ENCODE results near the gene LDLRAD4.

The LDLRAD4 gene

DNA sequence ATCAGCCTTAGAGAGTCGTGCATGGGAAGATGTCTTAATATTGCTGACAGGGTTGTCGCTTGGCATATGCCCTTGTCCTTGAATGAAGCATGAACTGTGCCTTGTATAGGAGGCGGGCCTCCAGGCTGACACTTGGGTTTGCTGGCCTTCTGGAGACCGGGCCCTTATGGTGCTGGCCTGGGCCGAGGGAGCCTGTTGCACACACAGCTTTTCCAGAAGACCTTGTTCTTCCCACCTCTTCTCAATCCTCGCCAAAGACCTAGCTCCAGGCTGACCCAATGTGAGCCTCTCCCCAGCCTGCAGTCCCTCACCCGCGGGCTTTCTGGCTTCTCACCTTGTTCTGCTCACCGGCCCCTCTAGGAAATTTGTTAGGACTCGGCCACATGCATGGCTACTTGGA lies 308.7 kb downstream of the LDLRAD4 start:
- DNase-seq: no peak

DNA sequence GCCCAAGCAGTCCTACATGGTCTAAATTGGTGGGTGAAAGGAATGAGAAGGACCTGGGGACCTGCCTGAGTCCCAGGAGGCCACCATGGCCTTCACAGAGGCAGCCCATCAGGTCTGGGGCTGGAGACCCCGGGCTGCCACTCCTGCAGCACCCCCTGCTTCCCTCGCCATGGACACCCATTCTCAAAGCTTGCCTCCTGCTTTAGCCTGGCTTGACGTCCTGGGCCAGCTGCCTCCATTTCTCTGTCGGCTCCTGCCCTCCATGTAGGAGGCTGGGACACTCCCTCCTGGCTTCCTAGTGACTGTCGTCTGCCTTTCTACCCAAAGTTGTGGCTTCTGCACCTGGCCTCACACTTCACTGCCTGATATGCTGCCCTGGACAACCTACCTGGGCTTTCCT lies 309.2 kb downstream of the LDLRAD4 start:
- no peak for DNase-seq

DNA sequence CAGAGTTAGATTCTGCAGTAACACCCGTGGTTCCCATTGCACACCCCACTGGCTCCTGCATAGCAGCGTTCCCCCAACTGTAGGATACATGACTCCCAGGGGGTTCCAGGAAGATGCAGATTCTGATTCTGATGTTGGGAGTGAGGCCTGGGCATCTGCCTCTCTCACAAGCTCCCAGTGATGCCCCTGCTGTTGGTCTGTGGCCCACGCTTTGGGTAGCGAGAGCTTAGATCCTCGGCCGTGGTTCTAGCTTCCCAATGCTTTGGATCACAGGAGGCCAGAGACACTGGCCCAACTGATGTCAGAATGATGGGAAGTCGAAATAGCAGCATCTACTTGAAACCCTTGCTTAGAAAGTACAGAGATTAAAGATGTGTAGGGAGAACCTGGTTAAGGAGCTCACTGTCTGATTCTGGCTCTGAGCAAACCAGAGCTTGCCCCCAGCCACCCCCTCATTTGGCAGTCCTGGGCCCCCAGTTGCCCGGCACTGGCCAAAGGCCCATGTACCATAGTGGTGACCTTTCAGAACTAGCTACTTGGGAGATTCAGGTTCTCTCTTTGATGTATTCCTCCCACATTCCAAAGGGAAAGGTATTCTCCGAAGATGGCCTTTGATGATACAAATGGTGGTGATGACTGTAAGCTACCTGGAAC lies 310.3 kb downstream of the LDLRAD4 start:
- no peak for DNase-seq

DNA sequence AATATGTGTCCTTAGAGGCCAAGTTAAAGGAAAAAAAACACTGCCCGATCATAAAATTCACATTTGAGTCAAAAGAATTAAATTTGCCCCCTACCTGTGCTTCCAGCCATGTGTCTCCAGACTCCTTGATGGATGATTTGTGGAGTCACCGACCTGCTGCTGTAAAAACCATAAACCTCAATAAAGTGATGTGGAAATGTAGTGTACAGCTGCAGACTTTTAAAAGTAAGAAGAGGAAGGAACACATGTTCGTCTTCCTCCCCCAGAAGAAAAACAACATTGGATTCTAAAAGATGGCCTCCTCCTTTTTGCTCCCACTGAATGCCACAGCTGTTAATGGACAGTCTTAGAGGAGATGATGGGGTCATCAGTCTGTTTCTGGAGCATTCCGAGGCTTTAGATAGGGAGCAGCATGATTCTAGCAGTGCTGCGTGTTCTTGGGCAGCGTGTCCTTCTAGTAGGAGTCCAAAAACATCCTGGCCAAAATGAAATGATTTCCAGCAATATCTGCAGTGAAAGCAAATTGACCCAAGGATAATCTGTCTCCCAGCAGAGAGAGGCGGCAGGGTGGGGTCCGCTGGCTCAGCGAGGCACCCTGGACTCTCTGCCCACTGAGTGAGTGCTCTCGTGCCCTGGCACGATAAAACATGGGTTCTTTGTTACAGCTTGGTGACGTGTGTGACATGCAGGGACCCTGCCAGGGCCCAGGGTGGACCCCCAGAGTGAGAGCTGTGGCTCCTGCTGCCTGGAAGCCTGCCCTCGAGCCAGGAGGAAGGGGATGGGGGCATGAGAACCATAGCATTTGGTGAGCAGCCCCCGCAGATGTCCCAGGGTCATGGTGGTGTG lies 311.7 kb downstream of the LDLRAD4 start:
- no peak for DNase-seq

DNA sequence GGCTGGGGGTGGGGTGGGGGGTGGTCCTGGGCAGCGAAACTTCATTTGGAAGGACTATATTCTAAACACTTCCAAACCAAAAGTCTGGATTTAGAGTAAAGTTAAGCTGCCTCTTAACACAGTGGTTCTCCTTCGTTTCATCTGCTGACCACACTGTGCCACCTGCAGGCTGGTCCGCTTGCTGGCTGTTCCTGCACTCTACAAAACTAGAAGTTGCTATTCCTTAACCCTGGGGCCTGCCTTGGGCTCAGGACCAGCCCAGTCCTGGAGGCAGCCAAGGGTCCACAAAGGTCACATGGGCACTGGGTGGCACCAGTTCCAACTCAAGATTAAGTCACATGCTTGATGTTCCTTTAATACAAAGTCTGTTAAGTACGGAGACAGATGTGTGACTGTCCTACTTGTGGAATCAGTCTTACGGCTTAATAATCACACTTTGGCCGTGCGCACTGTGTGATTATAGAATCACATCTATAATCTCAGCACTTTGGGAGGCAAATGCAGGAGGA lies 312.4 kb downstream of the LDLRAD4 start:
- DNase-seq: peak; percentile 4

DNA sequence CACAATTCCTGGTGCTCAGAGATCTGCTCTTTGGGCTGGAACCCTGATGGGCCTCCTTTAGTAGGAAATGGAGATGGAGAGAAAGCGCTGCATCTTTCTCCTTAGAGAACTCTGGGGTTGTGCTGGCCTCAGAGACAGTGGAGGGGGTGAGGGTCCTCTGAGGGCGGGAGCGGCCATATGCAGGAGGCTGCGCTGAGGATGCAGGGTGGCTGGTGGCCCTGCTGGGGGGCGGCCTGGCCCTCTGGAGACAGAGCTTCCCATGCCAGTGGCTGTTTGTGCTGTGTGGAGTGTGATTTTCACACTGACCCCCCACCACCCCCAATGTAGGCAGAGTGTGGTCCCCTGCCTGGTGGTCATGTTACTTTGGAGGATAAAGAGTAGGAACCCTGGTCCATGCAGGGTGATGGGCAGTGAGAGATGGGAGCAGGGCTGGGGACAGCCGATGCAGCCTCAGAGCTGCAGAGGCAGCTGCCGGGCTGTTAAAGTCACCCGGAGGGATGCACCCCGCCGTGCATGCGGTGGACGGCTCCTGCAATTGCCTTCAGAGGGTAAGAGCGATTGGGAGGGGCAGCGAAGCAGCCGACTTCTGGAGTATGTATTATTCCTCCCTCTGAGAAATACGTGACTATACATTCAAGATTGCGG lies 313.2 kb downstream of the LDLRAD4 start:
- no peak for DNase-seq

DNA sequence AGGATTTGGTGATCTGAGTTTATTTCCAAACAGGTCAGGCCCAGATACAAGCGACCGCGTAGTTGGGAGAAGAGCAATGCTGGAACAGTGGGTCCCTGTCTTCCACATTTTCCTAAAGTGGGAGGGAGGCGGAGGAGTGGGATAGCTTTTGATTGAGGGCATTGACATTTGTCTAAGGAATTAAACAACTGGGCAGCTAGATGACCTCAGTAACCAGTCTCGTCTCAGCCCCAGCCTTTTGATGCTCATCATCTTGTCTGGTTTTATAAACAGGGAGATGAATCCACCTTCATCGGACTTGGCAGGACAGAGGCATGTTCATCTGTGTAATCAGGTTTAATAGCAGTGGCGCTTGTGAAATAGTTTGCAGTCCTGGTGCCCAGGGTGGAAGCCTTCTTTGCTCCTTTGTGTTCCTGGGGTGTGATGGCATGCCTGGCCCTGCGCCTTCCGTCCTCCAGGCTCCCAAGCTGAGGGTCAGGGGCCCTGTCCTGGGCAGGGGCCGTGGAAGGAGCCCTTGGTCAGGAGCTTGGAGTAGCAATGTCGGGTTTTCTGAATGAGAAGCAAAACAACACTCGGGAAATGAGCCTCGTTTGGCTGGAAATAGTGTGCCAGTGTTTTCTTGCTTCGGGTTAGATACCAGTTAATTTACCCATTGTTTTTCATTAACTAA lies 314.0 kb downstream of the LDLRAD4 start:
- no peak for DNase-seq

DNA sequence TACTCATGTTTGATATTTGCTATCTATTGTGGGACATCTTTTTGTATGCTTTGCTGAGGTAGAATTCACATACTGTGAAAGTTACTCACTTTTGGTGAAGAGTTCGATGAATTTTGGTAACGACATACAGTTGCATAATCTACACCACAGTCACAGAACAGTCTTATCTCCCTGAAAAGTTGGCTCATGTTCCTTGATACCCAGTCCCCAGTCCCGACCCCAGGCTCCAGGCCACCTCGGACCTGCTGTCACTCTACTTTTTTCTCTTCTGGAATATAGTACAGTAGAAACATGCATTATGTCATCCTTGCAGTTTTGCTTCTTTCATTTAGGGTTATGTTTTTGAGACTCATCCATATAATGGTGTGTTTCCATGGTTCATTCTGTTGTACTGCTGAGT lies 316.1 kb downstream of the LDLRAD4 start:
- DNase-seq: no peak

DNA sequence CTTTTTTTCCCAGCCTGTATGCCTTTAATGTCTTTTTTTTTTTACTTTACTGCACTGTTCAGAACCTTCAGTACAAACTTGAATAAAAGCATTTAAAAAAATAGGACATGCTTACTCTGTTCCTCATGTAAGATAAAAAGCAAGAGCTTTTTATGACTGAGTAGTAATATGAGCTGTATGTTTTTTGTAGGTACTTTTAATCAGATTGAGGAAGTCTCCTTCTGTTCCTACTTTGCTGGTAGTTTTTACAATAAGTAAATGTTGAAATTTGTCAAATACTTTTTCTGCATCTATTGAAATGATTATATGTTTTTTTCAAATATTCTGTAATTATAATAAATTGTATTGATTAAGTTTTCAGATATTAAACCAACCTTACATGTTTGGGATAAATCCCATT lies 318.0 kb downstream of the LDLRAD4 start:
- no peak for DNase-seq

DNA sequence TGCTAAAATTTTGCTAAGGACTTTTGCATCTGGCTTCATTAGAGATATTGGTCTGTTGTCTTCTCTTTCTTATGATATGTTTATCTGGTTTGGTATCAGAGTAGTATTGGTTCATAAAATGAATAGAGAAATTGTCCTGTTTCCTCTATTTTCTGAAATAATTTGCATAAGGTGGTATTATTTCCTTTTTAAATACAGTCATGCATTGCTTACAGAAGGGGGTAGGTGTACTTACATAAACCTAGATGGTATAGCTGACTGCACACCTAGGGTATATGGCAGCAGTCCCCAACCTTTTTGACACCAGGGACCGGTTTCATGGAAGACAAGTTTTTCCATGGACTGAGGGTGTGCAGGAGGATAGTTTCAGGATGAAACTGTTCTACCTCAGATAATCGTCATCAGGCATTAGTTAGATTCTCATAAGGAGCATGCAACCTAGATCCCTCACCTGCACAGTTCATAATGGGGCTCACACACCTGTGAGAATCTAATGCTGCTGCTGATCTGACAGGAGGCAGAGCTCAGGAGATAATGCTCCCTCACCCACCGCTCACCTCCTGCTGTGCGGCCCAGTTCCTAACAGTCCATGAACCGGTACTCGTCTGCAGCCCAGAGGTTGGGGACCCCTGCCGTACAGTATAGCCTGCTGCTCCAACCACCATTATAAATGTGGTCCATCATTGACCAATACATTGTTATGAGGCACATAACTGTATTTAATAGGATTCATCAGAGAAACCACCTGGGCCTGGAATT lies 318.6 kb downstream of the LDLRAD4 start:
- no peak for DNase-seq

DNA sequence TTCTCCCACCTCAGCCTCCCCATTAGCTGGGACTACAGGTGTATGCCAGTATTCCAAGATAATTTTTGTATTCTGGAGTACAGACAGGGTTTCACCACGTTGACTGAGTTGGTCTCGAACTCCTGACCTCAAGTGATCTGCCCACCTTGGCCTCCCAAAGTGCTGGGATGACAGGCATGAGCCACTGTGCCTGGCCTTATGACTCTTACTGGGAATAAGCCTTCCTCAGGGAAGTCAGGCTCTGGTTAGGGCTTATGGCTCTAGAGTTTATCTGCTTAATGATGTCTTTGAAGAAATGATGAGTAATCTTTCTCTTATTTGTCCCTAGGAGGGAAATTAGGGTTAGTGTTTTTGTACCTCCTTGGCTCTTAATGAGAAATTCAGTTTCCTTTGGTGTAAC lies 320.1 kb downstream of the LDLRAD4 start:
- DNase-seq: no peak

DNA sequence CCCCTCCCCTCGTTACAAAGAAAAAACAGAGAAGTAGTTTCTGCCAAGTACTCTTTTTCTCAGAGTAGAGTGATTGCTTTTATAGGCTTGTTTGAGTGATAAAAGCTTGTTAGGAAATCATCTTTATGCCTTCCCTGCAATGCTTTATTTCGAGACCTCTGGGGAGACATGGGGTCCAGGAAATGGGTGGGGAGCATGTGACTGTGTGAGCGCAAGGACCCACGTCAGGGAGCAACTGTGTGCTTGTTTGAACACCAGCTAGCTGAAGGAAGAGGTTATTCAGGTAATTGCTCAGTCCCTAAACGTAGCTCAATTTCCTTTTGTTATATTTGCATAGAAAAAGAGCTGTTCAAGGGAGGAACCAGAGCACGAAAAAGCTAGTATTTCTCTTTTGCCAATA lies 320.5 kb downstream of the LDLRAD4 start:
- DNase-seq: no peak

DNA sequence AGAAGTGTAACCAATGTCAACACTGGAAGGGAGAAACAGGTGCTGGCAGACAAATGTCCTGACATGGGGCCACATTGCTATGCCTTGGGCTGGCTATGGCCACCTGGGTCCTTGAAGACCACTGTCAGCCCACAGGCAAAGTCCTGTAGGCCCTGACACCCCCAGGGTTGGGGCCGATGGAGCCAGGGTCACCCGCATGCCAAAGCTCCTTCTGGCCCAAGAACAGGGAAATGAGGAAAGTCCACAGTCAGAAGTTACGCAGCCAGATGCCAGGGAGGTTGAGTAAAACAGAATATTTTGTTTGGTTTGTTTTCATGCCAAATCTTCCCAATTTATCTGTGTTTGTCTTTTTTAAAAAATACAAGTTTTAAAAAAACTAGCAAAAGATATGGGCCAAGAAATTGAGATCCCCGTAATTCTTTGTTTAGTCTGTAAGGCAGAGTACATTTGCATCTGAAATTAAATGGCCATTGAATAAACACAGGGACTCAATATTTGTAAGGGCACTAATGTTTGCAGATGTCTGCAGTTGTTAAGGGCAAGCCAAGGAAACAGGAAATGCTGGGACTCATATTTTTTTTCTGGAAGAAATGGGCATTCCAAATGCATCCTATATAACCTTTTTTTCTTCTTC lies 321.4 kb downstream of the LDLRAD4 start:
- DNase-seq: no peak

DNA sequence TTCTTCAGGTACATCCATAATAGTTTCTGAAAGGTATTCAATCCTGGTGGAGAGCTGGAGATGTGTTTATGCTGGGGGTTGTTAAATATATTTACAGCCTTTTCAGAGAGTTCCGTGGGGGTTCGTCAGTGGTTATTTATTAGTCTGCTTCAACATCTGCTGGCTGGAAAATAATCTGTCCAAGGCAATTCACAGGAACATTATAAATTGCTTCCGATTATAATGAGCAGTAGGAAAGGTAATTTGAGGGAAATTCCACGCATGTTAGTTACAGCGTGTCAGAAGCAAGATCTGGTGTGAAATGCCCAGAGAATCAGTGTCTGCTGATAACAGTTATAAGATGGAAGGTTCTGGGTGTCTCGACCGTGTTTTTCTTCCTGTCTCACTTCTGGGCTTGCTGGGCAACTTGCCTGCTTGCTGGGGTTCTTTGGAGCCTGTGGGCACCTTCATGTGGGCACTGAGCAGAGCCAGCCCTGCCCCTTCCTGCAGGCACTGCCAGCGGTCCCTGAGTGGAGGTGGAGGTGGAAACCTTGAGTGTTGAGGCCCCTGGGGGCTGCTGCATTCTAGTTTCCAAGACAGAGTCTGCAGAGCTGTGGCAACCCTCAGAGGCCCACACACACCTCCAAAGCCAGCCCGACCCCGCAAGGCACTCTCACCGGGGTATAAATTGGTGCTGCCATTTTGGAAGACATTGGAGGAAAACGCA lies 322.1 kb downstream of the LDLRAD4 start:
- no peak for DNase-seq

DNA sequence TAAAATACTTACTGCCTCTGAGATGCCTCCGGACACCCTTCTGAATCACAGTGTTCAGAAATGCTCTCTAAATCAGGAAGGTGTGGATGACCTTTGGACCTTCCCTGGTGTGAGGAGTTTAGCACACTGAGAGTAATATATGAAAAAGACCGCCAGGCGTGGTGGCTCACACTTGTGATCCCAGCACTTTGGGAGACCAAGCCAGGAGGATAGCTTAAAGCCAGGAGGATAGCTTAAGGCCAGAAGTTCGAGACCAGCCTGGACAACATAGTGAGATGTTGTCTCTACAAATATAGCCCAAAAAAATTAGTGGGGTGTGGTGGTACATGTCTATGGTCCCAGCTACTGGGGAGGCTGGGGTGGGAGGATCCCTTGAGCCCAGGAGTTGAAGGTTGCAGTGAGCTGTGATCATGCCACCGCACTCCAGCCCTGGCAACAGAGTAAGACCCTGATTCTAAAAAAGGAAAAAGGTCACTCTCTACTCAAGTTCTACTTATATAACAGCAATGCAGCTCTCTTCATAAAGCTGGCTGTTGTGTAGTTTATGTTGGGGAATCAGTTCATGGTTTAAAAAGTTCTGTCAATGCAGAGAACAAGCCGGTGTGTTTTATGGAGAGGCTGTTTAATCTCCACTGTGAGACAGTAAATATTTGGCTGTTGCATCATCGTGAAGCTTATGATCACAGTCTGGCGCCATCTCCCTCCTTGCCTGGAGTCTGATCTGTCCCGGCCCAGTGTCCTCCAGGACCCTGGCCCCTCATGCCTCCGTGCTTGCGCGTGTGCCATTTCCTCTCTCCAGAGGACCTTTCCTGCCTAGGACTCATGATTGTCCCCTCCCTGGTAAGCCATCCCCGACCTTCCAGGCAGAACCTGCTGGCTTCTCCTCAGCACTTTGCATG lies 323.3 kb downstream of the LDLRAD4 start:
- no peak for DNase-seq

DNA sequence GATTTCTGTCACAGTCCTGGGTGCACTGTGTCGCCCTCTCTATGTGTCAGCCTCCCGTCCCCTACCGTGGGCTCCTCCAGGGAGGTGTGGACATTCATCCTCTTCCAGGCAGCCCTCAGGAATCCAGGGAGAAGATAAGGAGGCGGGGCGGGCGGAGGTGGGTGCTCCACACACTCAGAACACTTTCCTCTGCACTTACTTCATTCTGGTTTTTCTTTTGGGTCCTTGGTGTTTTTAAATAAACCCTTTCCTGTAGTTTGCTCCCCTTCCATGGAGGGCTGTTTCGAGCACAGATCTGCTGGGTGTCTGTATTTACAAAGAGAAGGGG lies 323.9 kb downstream of the LDLRAD4 start:
- no peak for DNase-seq

DNA sequence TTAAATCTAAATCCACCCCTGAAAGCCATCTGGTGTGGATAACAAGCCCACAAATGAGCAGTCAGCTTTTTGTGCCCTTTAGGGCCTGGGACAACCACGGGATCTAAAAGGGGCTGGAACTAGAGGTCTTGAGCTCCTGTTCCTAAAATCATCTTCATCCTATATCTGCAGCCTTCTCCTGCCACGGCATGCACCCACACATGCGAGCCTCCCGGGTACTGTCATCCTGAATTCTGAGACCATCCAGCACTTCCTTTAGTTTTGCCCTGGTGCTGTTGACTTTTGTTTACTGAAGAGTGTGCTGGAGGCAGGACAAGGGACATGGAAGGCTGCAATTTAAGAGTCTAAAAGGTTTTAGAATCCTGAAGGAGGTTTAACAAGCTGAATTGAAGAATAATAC lies 324.6 kb downstream of the LDLRAD4 start:
- DNase-seq: no peak

DNA sequence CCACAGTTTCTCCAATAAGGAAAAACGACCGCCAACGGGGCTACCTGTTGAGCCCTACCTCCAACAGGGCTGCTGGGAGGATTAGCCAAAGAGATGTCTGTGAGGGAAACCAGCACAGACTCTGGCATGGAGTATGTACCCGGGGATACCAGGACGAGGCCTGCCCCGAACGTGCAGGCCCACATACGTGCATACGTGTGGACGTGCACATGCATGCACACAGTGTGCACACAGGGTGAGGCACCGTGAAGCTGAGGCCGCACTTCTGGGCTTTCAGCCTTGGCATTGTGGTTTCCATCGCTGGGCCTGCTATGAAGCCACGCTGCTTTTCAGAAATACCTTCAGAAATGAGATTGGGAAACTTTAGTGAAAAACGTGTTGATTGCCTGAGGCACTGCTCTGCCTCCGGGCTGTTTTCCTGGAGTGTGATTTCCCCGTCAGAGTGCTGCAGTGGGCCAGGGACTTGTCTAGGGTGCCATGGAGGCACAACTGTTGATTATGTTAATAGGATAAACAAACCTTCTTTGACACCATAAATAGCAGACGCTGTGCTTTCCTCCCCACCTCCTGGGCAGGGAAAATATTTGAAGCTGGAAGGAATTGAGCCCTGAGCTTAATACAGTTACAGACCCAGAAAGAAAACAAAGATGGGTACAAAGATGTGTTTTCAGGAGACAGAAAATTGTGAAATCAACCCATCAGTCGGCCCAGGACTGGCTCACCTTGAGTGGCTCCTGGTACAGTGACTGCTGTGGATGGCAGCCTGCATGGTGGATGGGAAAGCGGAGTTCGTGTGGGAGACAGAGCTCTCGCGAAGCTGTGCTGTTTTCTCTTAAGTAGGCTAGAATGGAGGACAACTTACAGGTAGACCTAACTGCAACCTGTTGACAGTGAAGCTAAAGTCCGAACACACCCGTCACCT lies 325.5 kb downstream of the LDLRAD4 start:
- no peak for DNase-seq

DNA sequence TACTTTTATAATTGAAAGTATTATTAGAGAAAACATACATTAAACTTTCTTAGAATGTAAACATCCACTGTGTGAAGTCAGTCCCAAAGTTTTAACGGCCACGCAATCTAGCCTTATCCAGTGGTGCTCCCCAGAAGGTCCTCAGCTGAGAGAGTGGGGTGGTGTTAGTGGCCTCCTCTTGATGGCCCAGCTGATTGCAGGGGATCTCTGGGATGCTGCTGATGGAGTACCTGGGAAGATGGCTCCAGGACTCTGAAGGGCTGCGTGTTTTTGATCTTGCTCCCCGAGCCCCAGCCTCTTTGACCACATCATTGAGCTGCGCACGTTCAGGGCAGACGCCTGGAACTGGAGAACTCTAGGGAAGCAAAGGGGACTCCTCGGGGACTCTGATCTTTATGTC lies 326.4 kb downstream of the LDLRAD4 start:
- DNase-seq: no peak

Measured in NCI-H2171 treated with DMSO at 0.1 percent for 48 hours (cell line).